ENCODE measurements around the gene SLC16A5. TPM values are rescaled to one million over a fixed set of nuclear protein-coding genes. Genes with fewer than 3 reads are reported as not detected.

Gene SLC16A5
- total RNA-seq, 1 donor from 2014 or later = 16.4 TPM

Other genes starting within 250 kb of the SLC16A5 start
- gene GRIN2C, start 228.1 kb upstream of the SLC16A5 start, total RNA-seq (ENCODE audit: low replicate concordance) = 0.36 and 0.72 TPM in 2 replicates
- 28.1 and 44.4 TPM in 2 replicates for gene FDXR, start 215.0 kb upstream of the SLC16A5 start, total RNA-seq (ENCODE audit: low replicate concordance)
- gene FADS6, start 194.3 kb upstream of the SLC16A5 start, total RNA-seq (ENCODE audit: low replicate concordance) = 0.82 and 2.7 TPM in 2 replicates
- 0.56 and 1.4 TPM in 2 replicates for gene USH1G, start 164.7 kb upstream of the SLC16A5 start, total RNA-seq (ENCODE audit: low replicate concordance)
- 0.12 TPM in 1 of 2 replicates, not detected in the other for gene OTOP2, start 163.7 kb upstream of the SLC16A5 start, total RNA-seq (ENCODE audit: low replicate concordance)
- gene OTOP3, start 152.1 kb upstream of the SLC16A5 start, total RNA-seq (ENCODE audit: low replicate concordance) = 0.80 and 1.3 TPM in 2 replicates
- gene HID1, start 115.2 kb upstream of the SLC16A5 start, total RNA-seq (ENCODE audit: low replicate concordance) = 36.6 and 106 TPM in 2 replicates
- gene CDR2L, start 100.3 kb upstream of the SLC16A5 start, total RNA-seq (ENCODE audit: low replicate concordance) = 34.9 and 96.2 TPM in 2 replicates
- gene MRPL58, start 75.3 kb upstream of the SLC16A5 start, total RNA-seq (ENCODE audit: low replicate concordance) = 27.9 and 28.5 TPM in 2 replicates
- 239 and 287 TPM in 2 replicates for gene ATP5PD, start 41.0 kb upstream of the SLC16A5 start, total RNA-seq (ENCODE audit: low replicate concordance)
- gene KCTD2, start 40.7 kb upstream of the SLC16A5 start, total RNA-seq (ENCODE audit: low replicate concordance) = 22.3 and 26.1 TPM in 2 replicates
- 14.0 and 19.7 TPM in 2 replicates for gene ARMC7, start 22.0 kb downstream of the SLC16A5 start, total RNA-seq (ENCODE audit: low replicate concordance)
- 33.6 and 40.7 TPM in 2 replicates for gene NT5C, start 43.8 kb downstream of the SLC16A5 start, total RNA-seq (ENCODE audit: low replicate concordance)
- gene JPT1, start 66.6 kb downstream of the SLC16A5 start, total RNA-seq (ENCODE audit: low replicate concordance) = 136 and 170 TPM in 2 replicates
- 465 and 602 TPM in 2 replicates for gene SUMO2, start 95.0 kb downstream of the SLC16A5 start, total RNA-seq (ENCODE audit: low replicate concordance)
- 63.3 and 84.1 TPM in 2 replicates for gene NUP85, start 117.7 kb downstream of the SLC16A5 start, total RNA-seq (ENCODE audit: low replicate concordance)
- 49.7 and 64.4 TPM in 2 replicates for gene GGA3, start 173.7 kb downstream of the SLC16A5 start, total RNA-seq (ENCODE audit: low replicate concordance)
- 67.0 and 70.9 TPM in 2 replicates for gene MRPS7, start 173.9 kb downstream of the SLC16A5 start, total RNA-seq (ENCODE audit: low replicate concordance)
- 11.9 and 16.6 TPM in 2 replicates for gene MIF4GD, start 183.3 kb downstream of the SLC16A5 start, total RNA-seq (ENCODE audit: low replicate concordance)
- gene SLC25A19, start 201.5 kb downstream of the SLC16A5 start, total RNA-seq (ENCODE audit: low replicate concordance) = 17.0 and 17.8 TPM in 2 replicates